COLO668 (cell line): Measurements from ENCODE around the gene MAD1L1.
"Not testable (repeated sequence)": the region's sequence is repeated elsewhere in the genome, so short reads cannot be mapped to it uniquely, and the experiment has no call there.

Experiments
- DNase-seq: peaks from one replicate; lab custom pipeline; 2025; ENCODE audit not compliant: unreplicated experiment; lab: John Stamatoyannopoulos, UW

Gene MAD1L1

GRCh38 chr7:2232766-2233520 is at the start of gene MAD1L1:
Gene MAD1L1, minus strand, starts transcription at chr7:2232945. Its CDS starts 2,812 bp downstream, at chr7:2230133.
- DNase-seq, result peak; percentile 98

- DNase-seq, result no peak
These were observed 49.5 kb upstream of the MAD1L1 start for GRCh38 chr7:2282185-2282751.

GRCh38 chr7:2281541-2281940 is 48.8 kb upstream of the MAD1L1 start:
- no peak for DNase-seq

GRCh38 chr7:2280424-2280823 is 47.7 kb upstream of the MAD1L1 start:
- DNase-seq, result no peak

- no peak for DNase-seq
These were observed 47.2 kb upstream of the MAD1L1 start for GRCh38 chr7:2279896-2280295.

- DNase-seq, result no peak
These were observed 45.3 kb upstream of the MAD1L1 start for GRCh38 chr7:2278026-2278425.

- no peak for DNase-seq
These were observed 43.4 kb upstream of the MAD1L1 start for GRCh38 chr7:2276107-2276506.

GRCh38 chr7:2275101-2275500 is 42.4 kb upstream of the MAD1L1 start:
- DNase-seq, result no peak

GRCh38 chr7:2274666-2275065 is 41.9 kb upstream of the MAD1L1 start:
- DNase-seq, result no peak

- no peak for DNase-seq
These were observed 41.1 kb upstream of the MAD1L1 start for GRCh38 chr7:2273866-2274265.

- DNase-seq, result no peak
These were observed 39.3 kb upstream of the MAD1L1 start for GRCh38 chr7:2272031-2272430.

- no peak for DNase-seq
These were observed 38.7 kb upstream of the MAD1L1 start for GRCh38 chr7:2271273-2272026.

- no peak for DNase-seq
These were observed 37.8 kb upstream of the MAD1L1 start for GRCh38 chr7:2270495-2270894.

GRCh38 chr7:2269991-2270460 is 37.3 kb upstream of the MAD1L1 start:
- no peak for DNase-seq

- DNase-seq, result not testable (repeated sequence)
These were observed 36.6 kb upstream of the MAD1L1 start for GRCh38 chr7:2269089-2269990.

GRCh38 chr7:2266911-2267310 is 34.2 kb upstream of the MAD1L1 start:
- DNase-seq, result no peak

- DNase-seq, result no peak
These were observed 31.4 kb upstream of the MAD1L1 start for GRCh38 chr7:2264158-2264557.

GRCh38 chr7:2263176-2263575 is 30.4 kb upstream of the MAD1L1 start:
- DNase-seq, result no peak

- DNase-seq, result no peak
These were observed 28.9 kb upstream of the MAD1L1 start for GRCh38 chr7:2261611-2262010.

- peak; percentile 89 for DNase-seq
These were observed 28.1 kb upstream of the MAD1L1 start for GRCh38 chr7:2260820-2261219.

GRCh38 chr7:2259480-2259879 is 26.7 kb upstream of the MAD1L1 start:
- DNase-seq, result no peak
